Inflammatory macrophage treated with lipopolysaccharide for 1 hour (primary cell): ENCODE measurements around the gene TSHZ1.
A peak's percentile ranks its signal among the peaks of the same experiment; 100 is the strongest.
"Not testable (repeated sequence)": the region's sequence is repeated elsewhere in the genome, so short reads cannot be mapped to it uniquely, and the experiment has no call there.

ENCODE experiments used
- DNase-seq, 2 donors: peaks; one replicate each; pipeline ENCODE4 v3.0.0-alpha.2; 2020 to 2022

The TSHZ1 gene

DNA sequence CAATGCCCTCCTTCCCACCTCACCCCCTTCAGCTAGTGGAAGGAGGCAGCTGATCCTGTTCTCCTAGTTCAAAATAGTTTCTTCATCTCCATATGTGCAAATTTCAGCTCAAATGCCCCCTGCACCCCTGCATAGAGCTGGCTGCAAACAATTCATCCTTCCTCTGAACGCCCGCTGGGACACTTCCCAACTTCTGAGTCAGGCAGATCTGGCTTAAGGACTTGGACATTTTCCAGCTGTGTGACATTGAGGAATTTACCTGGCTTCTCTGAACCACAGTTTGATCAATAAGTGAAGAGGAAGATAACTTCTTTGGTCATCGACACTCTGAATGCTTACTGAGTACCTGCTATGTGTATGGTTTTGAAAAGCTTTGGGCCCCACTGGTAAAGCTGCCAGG, 25.1 kb upstream of the TSHZ1 start:
- no peak for DNase-seq

GRCh38 chr18:75187702-75188101, 22.9 kb upstream of the TSHZ1 start:
- DNase-seq: not testable (repeated sequence)

DNA sequence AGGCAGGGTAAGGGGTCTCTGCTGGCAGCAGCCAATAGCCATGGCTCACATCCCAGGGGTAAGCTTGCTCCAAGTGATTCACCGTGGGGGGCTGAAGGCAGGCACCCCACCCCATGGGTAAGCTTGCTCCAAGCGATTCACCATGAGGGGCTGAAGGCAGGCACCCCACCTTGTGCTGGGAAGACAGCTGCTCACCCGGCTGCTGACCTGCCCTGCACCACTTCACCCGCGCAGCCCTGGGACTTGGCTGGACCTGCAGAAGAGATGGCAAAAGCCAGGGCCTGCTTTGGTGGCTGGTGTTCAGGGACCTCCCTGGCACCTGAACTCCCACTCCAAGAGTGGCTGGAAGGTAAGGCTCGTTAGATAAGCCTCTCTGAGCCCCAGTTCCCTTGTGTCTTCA, 20.9 kb upstream of the TSHZ1 start:
- DNase-seq: no peak

DNA sequence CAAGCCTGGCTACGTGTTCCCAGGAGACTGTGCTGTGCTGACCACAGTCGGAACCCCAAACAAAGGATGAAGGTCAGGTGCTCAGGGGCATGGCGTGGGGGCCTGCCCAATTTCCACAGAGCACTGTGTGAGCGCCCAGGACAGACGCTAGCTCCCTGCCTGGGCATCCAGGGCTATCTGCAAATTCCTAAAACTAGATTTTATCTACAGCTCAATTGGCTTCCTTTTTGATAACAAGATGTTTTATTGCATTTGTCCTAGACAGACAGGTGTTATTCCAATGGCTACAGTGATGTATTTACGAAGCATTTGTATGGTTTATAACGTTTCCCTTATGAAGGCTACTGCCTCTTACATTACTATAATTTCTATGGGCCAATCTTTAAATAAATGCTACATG, 17.7 kb upstream of the TSHZ1 start:
- DNase-seq: no peak

GRCh38 chr18:75198036-75198435, 12.6 kb upstream of the TSHZ1 start:
- DNase-seq: no peak

DNA sequence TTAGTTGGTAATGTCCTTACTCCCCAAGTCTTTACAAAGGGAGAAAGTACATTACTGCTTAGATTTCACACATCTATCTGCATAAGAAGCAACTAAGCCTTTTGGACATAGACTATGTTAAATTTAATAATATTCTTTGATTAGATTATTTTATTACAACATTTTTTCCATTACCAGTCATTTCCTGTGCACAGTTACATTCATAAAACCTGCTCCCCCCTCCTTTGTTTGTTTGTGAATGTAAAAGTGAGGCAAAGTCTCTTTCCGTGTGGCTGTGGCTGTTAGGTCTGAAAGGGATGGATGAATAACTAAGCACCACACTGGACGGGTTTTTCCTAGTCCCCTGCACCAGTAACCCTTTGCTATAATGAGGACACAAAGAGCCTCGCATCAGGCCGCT, 11.3 kb upstream of the TSHZ1 start:
- no peak for DNase-seq

GRCh38 chr18:75200071-75200470, 10.5 kb upstream of the TSHZ1 start:
- DNase-seq: no peak

DNA sequence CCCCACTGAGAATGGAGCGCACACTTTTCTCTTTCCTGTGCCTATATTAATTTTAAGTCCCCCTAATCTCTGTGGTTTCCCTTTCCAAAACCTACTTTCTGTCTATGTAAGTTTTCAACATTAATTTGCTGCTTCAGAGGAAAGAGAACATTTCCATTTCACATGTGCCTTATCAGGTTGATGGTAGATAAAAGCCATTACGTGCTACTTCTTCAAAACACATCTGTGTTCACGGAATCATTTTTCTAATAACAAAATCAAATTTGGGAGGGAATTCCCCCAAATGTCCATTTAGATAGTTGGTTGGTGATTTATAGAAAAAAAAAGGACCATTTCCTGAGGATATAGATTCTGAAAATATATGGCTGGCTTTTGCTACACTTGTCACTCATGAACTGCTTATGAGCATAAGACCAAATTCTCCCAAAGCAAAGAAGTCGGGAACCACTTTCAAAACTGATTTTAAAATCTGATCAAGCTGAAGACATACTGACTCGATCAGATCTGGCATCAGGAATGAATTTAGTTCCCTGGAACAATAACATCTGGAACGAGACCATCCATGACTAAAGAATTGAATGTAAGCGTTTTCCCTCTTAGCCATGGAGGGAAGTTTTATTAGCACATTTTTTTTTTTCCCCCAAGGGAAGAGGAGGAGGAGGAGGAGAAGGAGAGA, 9.9 kb upstream of the TSHZ1 start:
- no peak for DNase-seq

DNA sequence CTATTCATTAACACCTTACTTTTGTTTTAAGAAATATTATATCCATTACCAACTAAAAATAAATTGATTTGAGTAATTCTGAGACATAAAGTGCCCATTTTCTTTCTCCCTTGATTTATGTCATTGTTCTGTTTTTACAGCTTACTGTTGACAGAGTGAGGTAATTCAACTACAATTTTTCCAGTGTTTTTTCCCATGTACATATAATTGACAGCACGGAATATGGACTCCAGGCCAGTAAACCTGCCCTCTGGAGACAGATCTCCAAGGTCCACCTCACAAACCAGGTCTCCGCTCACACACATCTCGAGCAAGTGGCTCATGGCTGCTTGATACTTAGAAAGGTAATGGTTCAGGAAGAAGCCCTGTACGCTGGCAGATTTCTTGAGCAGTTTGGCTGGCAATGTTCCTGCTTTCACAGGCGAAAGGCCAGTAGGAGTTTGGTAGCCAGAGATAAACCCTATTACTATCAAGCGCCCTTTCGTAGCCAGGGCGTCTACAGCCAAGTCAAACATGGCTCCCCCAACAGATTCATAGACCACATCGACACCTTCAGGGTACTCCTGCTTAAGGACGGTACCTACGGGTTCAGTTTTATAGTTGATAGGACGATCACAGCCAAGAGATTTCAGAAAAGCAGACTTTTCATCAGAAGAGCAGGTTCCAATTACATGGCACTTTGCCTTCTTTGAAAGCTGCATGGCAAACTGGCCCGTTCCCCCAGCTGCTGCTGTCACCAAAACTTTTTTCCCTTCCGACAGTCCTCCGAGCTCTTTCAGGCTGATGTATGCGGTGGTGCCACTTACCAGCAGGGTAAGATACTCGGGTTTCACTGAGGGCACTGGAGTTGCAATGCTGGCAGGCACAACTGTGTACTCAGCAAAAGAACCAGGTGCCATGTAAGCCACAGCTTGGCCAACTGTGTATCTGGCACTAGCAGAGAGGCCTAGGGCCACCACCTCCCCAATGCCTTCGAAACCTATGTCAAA, 9.0 kb upstream of the TSHZ1 start:
- no peak for DNase-seq

DNA sequence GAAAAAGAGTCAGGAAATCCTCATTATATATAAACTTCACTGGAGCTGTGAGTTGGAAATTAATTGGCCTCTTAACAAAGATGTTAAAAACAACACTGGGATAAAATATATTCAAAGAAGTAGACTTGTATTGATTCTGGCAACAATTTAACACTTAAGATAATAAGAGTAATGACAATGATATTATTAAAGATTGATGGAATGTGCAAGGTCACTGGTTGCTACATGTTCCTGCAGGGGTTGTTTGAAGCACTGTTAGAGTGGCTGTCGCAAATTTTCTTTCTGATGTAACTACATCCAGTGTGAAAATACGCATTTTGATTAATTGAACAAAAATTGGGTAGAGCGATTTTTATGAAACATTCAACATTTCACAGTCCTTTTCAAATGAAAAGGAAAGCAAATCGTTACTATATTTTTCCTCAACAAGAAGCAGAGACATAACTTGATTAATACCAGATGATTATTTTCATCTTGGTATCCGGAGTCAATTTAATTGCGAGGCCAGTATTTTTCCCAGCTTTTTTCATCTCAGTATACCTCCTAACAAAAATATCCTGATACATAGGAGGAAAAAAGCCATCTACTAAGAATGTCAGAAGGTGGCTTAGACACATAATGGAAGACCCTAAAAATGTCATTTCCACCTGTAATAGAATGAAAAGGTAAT, 7.8 kb upstream of the TSHZ1 start:
- no peak for DNase-seq

DNA sequence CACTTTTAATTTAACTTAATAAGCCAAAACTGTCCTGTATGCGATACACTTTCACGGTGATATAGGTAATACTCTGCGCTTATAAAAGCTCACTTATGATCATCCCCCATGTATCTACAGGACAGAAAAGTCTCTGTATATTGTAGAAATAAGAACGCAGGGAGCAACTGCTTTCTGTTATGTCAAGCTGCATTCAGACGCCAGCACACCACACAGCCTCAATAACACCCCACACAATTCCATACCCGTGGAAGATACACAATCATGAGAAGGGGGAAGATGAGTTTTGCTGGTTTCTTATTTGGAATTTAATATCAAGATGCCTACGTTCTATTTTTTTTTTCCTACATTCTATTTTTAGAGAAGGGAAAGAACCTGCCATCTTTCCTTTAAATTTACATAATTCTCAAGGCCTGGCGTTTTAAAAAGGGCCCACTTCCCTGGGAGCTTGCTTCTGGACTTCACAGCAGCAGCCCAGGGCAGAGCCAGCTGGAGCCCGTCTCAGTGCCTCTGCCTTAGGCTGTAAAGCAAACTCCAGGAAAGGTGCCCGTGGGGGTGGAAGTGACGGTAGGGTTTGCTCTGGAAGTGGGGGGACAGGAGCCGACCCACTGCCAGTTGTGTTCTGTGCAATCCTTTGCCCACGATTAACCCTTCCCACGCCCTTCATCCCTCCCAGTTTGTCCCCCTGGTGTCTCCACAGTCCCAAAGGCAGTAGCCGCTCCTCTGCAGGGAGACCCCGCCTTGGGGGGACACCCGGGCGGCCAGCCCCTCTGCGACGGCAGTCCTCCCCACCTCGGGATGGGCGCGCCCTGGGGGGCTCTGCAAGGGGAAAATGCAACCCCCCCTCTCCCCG, 7.0 kb upstream of the TSHZ1 start:
- no peak for DNase-seq

- DNase-seq: no peak
Measured at GRCh38 chr18:75204269-75204731, 6.3 kb upstream of the TSHZ1 start.

- DNase-seq: no peak
Measured at GRCh38 chr18:75204732-75205513, 5.7 kb upstream of the TSHZ1 start.

DNA sequence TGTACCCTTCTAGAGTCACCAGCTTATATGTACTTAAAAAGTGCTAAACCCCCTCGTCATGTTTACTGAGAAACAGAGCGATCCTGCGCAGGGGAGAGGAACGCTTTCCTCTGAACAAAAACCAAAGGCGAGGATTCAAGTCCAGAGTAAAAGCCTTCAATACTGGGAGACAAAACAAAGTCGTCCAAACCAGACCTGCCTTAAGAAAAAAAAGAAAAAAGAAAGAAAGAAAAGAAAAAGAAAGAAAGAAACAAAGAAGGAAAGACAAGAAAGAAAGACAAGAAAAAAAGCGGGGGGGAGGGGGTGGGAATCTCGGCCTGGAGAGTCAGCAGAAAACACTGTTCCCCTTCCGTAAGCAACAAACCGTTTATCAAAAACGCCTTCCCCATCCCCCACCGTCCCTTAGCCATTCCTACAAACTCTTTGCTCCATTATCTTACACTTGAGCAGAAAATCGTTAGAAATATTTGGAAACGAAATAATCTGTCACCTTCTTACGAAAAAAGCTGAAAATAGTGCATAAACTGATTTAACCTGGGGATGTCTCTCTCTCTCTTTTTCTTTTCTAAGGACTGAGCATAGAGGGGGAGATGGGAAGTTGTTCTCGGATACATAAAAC, 5.0 kb upstream of the TSHZ1 start:
- DNase-seq: no peak

DNA sequence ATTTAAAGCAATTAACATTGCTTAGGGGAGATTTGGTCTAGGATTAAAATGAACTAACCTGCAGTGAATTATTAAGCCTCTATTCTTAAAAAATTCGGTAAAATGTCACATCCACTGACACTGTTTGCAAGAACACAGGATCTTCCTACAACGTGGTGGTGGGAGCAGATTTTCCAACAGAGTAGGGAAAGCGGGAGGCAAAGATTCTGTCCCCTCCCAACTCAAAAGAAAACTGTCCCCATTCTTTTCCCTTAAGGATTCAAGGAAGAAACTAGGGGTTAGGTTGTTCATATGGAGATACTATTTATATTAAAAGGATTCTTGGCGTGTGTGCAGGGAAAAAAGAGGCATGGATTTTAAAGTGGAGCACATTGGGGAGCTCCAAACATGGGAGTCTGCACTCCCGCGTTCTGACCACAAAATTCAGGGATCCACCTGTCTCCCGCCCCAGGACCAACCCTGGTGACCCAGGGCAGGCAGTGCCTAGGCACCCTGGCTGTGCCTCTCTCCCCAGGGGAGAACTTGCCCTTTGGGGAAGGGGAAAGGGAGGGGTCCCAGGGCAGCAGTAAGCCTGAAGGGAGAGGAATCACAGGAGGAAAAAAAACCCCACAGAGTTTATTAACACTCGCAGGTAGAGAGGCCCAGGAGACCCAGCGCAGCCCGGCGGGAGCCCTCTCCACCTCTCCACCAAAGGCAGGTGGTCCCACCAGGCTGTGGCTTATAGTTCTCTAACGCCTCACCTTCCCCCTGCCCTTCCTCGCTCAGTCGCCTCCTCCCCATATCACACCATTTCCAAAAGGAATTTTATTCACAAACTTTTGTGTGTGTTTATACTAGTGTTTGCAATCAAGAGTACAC, 3.9 kb upstream of the TSHZ1 start:
- no peak for DNase-seq

GRCh38 chr18:75207310-75208154, 3.1 kb upstream of the TSHZ1 start:
- peak; percentile 18 to 23 for DNase-seq

GRCh38 chr18:75208155-75208835, 2.3 kb upstream of the TSHZ1 start:
- DNase-seq: peak; percentile 58 to 69

- DNase-seq: peak; percentile 24 to 44
Measured at GRCh38 chr18:75208836-75209128, 1.8 kb upstream of the TSHZ1 start.
